Uterus (tissue), 2 donors: ENCODE data around the gene SALL2.

Experiments
- CTCF ChIP-seq, 4 experiments: fragments of 200-600 bp in 2 of 4; fragments of 450-650 bp in 2 of 4; sonication (generic) in 2 of 4; IDR thresholded peaks; one replicate each; pipeline ENCODE4 v1.5.1; 2016 to 2019; ENCODE audit warnings: antibody characterized with exemption in 4 of 4, mild to moderate bottlenecking in 2 of 4, moderate library complexity in 1 of 4
- POLR2A ChIP-seq, 2 donors: fragments of 450-650 bp; IDR thresholded peaks; one replicate each; pipeline ENCODE4 v1.6.1; 2016; ENCODE audit warnings: antibody characterized with exemption in 2 of 2, mild to moderate bottlenecking in 1 of 2, moderate library complexity in 1 of 2

GRCh38 chr14:21501568-21501967 is 24.6 kb downstream of the SALL2 start:
- no peak for TF ChIP-seq CTCF (IDR thresholded peaks at IDR 0.05)
- no peak for TF ChIP-seq POLR2A (IDR thresholded peaks at IDR 0.05)
